HepG2 (cell line): Measurements from ENCODE around the gene ZCCHC7. TPM values are rescaled to one million over a fixed set of nuclear protein-coding genes. Genes with fewer than 3 reads are reported as not detected.
A peak's percentile ranks its signal among the peaks of the same experiment; 100 is the strongest.

ENCODE experiments used
- CBX5 ChIP-seq: sonication (generic); formaldehyde crosslinking; IDR thresholded peaks from 2 replicates; pipeline ENCODE4 v1.4.0; 2020; ENCODE audit warnings: missing genetic modification reagents, borderline replicate concordance
- CTCF ChIP-seq: sonication (generic); formaldehyde crosslinking; IDR thresholded peaks from 2 replicates; pipeline ENCODE4 v1.5.0; 2020; ENCODE audit warnings: mild to moderate bottlenecking, missing genetic modification reagents, moderate library complexity
- DZIP1 ChIP-seq: sonication (generic); formaldehyde crosslinking; IDR thresholded peaks from 2 replicates; pipeline ENCODE4 v1.5.0; 2020; ENCODE audit warnings: mild to moderate bottlenecking, missing genetic modification reagents
- HMGXB4 ChIP-seq, 2 experiments: sonication (generic) in 1 of 2; formaldehyde crosslinking in 1 of 2; IDR thresholded peaks; 2 replicates each; pipeline versions ENCODE4 v1.4.0 to v1.6.1; 2018 to 2020; ENCODE audit warnings: missing genetic modification reagents in 2 of 2, borderline replicate concordance in 1 of 2, low read depth in 1 of 2, mild to moderate bottlenecking in 1 of 2, missing biosample characterization in 1 of 2
- IRF2 ChIP-seq: IDR thresholded peaks from 2 replicates; pipeline ENCODE4 v1.6.1; 2018; ENCODE audit warnings: missing genetic modification reagents, missing compliant biosample characterization
- PHF8 ChIP-seq: sonication (generic); formaldehyde crosslinking; IDR thresholded peaks from 2 replicates; pipeline ENCODE4 v1.5.0; 2020; ENCODE audit warnings: missing genetic modification reagents
- PITX1 ChIP-seq: sonication (generic); formaldehyde crosslinking; IDR thresholded peaks from 2 replicates; pipeline ENCODE4 v1.5.1; 2020; ENCODE audit warnings: mild to moderate bottlenecking, missing genetic modification reagents
- RXRB ChIP-seq: IDR thresholded peaks from 2 replicates; pipeline ENCODE4 v1.6.1; 2016; ENCODE audit warnings: borderline replicate concordance, missing genetic modification reagents, missing compliant biosample characterization
- TCF12 ChIP-seq, 2 experiments: fragments of 450-650 bp in 1 of 2; sonication (generic) in 1 of 2; formaldehyde crosslinking in 1 of 2; IDR thresholded peaks; 2 replicates each; pipeline versions ENCODE4 v1.6.1 to v1.8.0; 2017 to 2022; ENCODE audit warnings: antibody characterized with exemption in 1 of 2, mild to moderate bottlenecking in 1 of 2, missing genetic modification reagents in 1 of 2, moderate library complexity in 1 of 2
- ZFP37 ChIP-seq: sonication (generic); formaldehyde crosslinking; IDR thresholded peaks from 2 replicates; pipeline ENCODE4 v1.4.0; 2020; ENCODE audit warnings: missing genetic modification reagents, borderline replicate concordance
- ZFP82 ChIP-seq: sonication (generic); formaldehyde crosslinking; IDR thresholded peaks from 2 replicates; pipeline ENCODE4 v1.5.1; 2020; ENCODE audit warnings: mild to moderate bottlenecking, missing genetic modification reagents, borderline replicate concordance
- ZNF501 ChIP-seq: sonication (generic); formaldehyde crosslinking; IDR thresholded peaks from 2 replicates; pipeline ENCODE4 v1.5.1; 2020; ENCODE audit warnings: mild to moderate bottlenecking, moderate library complexity, missing genetic modification reagents
- ZNF556 ChIP-seq: sonication (generic); formaldehyde crosslinking; IDR thresholded peaks from 2 replicates; pipeline ENCODE4 v1.4.0; 2020; ENCODE audit warnings: mild to moderate bottlenecking, missing genetic modification reagents, borderline replicate concordance
- ZNF737 ChIP-seq: sonication (generic); formaldehyde crosslinking; IDR thresholded peaks from 2 replicates; pipeline ENCODE4 v1.5.0; 2020; ENCODE audit warnings: missing genetic modification reagents, mild to moderate bottlenecking, borderline replicate concordance
- polyA plus RNA-seq, 8 experiments: library from polyadenylated mRNA; depleted of rRNA in 3 of 8; stranded (reverse) in 7 of 8; unstranded in 1 of 8; fragments of >200 nt; fragmentation: Illumina TruSeq in 4 of 8; extraction: Trizol in 4 of 8; gene quantifications; 2 replicates each; pipeline versions ENCODE4 v1.2.1 to v1.2.3, GENCODE V29; 2011 to 2016; ENCODE audit warnings: low read depth in 4 of 8, missing spikeins in 1 of 8, mixed read lengths in 1 of 8; ENCODE audit not compliant: insufficient read depth in 1 of 8
- total RNA-seq, 5 experiments: library from RNA; depleted of rRNA; stranded (reverse); fragments of >200 nt; fragmentation: Illumina TruSeq; extraction: Trizol; gene quantifications; 2 replicates each; pipeline ENCODE4 v1.2.3, GENCODE V29; 2016; ENCODE audit warnings: low read depth in 1 of 5
- TF ChIP-seq, protein P1 (sequence below): sonication (generic); formaldehyde crosslinking; IDR thresholded peaks from 2 replicates; pipeline ENCODE4 v1.9.0; 2022; ENCODE audit warnings: missing genetic modification reagents, mild to moderate bottlenecking, borderline replicate concordance
- TF ChIP-seq, protein P2 (sequence below): sonication (generic); formaldehyde crosslinking; IDR thresholded peaks from 2 replicates; pipeline ENCODE4 v1.4.0; 2020; ENCODE audit warnings: missing genetic modification reagents

ZCCHC7 gene
- total and polyA plus RNA-seq, 2 of the 13 experiments (the other 11 are each of a cell fraction or from before 2014, with no cell fraction given): 13.6 to 19.3 TPM

DNA sequence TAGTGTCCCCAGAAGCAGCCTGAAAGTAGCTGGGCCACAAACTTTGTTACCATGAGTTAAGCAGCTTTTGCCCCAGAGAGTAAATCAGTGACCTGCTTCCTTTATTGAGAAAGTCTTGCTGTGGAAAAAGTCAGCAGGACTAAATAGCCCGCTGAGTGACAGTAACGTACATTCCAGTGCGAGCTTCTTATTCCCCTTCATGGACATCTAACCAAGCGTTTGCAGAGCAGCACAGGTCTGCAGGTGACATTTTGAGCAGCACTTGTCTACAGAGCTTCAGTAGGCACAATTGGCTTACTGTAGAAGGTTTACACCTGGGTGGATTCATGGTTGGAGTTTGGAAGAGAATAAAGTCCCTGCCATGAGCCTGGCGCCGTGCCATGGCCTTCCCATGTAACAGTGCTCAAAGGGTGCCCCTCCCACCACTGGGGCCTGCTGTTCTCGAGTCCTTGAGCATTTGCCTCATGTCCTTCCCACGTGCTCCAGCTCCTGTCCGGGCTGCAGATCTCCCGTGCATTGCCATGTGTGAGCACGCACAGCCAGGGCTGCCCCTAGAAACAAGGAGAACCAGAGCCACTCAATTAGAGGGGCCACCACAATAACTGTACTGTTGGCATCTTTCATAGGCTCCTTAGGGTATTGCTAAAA, 260.8 kb downstream of the ZCCHC7 start (continued):
- TF ChIP-seq ZNF501 (CRISPR knock-in tag) (0 out of 2 replicates have a peak, but pooled peaks have one; percentile 27), PHF8 (CRISPR knock-in tag) (peak; percentile 27; the same call in 1 of the 2 replicates), CTCF (CRISPR knock-in tag) (0 out of 2 replicates have a peak, but pooled peaks have one; percentile 14), ZFP82 (CRISPR knock-in tag) (no peak), CBX5 (CRISPR knock-in tag) (peak; percentile 46; the same call in 1 of the 2 replicates), ZFP37 (CRISPR knock-in tag) (peak; percentile 56; the same call in 1 of the 2 replicates), PITX1 (peak; percentile 53; the same call in 1 of the 2 replicates), TCF12 (IDR thresholded peaks at IDR 0.05) (no peak), TCF12 (CRISPR knock-in tag; IDR thresholded peaks at IDR 0.05) (no peak), ZNF556 (0 out of 2 replicates have a peak, but pooled peaks have one; percentile 33), ZNF737 (CRISPR knock-in tag) (no peak), RXRB (CRISPR knock-in tag) (0 out of 2 replicates have a peak, but pooled peaks have one; percentile 13), HMGXB4 (CRISPR knock-in tag; IDR thresholded peaks at IDR 0.05; ENCODE audit: borderline replicate concordance in 1 of 2, low read depth in 1 of 2) (0 out of 4 replicates have a peak, but pooled peaks of 1 of the 2 experiments have one; percentile 22), DZIP1 (0 out of 2 replicates have a peak, but pooled peaks have one; percentile 52), IRF2 (peak; percentile 31; the same call in 1 of the 2 replicates)
- TF ChIP-seq, protein P1, sequence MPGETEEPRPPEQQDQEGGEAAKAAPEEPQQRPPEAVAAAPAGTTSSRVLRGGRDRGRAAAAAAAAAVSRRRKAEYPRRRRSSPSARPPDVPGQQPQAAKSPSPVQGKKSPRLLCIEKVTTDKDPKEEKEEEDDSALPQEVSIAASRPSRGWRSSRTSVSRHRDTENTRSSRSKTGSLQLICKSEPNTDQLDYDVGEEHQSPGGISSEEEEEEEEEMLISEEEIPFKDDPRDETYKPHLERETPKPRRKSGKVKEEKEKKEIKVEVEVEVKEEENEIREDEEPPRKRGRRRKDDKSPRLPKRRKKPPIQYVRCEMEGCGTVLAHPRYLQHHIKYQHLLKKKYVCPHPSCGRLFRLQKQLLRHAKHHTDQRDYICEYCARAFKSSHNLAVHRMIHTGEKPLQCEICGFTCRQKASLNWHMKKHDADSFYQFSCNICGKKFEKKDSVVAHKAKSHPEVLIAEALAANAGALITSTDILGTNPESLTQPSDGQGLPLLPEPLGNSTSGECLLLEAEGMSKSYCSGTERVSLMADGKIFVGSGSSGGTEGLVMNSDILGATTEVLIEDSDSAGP (CRISPR knock-in tag): 0 out of 2 replicates have a peak, but pooled peaks have one; percentile 41
- TF ChIP-seq, protein P2, sequence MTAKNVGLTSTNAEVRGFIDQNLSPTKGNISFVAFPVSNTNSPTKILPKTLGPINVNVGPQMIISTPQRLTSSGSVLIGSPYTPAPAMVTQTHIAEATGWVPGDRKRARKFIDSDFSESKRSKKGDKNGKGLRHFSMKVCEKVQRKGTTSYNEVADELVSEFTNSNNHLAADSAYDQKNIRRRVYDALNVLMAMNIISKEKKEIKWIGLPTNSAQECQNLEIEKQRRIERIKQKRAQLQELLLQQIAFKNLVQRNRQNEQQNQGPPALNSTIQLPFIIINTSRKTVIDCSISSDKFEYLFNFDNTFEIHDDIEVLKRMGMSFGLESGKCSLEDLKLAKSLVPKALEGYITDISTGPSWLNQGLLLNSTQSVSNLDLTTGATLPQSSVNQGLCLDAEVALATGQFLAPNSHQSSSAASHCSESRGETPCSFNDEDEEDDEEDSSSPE (CRISPR knock-in tag): peak; percentile 87
